ENCODE results near the gene RAD50.
A peak's percentile ranks its signal among the peaks of the same experiment; 100 is the strongest.
"Not testable (repeated sequence)": the region's sequence is repeated elsewhere in the genome, so short reads cannot be mapped to it uniquely, and the experiment has no call there.

RAD50 gene

GRCh38 chr5:132557478-132558172, 848 bp downstream of the RAD50 start:
- peak; percentile 55 for DNase-seq (ENCODE audit: low spot score)

DNA sequence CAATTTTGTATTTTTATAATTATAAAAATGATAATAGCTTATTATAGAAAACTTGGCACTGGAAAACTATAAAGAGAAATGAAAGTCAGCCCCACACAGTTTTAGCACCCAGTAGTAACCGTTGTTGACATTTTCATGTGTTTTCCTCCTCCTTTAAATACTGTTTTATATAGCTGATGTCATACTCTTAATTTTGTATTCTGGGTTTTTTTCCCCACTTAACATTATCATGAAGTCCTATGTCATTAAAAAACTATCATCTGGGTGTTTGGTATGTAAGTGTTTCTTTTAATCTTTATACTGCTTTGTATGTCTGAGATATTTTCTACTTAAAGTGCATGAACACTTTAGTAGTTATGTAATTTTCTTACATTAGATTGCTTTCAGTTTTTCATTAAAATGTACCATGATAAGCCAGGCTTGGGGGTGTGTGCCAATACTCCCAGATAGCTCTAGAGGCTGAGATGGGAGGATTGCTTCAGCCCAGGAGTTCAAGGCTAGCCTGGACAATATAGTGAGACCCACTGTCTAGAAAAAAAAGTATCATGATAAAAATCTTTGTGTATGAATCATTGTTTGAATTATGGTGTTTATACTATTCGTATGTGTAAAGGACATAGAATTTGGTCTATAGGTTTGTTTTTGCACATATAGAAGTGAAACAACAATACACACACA, 2.7 kb downstream of the RAD50 start:
- DNase-seq (ENCODE audit: low spot score) = no peak

DNA sequence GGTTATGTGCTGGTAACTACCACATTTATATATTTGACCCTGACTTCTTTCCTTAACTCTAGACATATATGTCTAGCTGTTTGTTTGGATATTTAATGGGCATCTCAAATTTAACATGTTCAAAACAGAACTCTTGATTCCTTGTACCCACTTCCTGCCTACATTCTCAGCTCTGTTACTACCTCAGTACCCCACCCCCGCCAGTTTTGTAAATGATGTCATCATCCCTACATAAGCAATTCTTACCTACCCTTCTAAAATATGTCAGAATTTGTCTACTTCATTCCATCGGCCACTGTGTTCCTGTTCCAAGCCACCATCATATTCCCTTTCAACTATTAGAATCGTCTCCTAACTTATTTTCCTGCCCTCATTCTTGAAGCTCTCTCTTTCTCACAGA, 4.8 kb downstream of the RAD50 start:
- DNase-seq (ENCODE audit: low spot score) = no peak

- DNase-seq (ENCODE audit: low spot score) = not testable (repeated sequence)
Observed at GRCh38 chr5:132564555-132564954, 7.8 kb downstream of the RAD50 start.

DNA sequence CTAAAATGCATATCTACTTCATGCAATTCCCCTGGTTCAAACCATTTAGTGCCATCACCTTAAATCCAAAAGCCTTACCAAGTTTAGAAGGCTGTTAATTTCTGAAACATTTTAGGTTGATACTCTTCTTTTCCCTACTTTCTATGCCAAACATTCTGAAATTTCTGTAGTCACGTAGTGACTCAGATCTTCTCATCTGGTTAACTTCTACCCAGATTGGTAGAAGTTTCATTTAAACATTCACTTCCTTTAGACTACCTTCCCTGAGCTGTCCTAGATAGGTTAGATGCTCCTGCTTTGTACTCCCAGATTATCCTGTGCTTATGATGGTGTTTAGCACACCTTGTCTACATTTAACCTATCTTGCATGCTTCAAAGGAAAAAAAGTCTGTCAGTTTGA, 9.9 kb downstream of the RAD50 start:
- no peak for DNase-seq (ENCODE audit: low spot score)

GRCh38 chr5:132576123-132576522, 19.3 kb downstream of the RAD50 start:
- no peak for DNase-seq (ENCODE audit: low spot score)

GRCh38 chr5:132584560-132584959, 27.8 kb downstream of the RAD50 start:
- not testable (repeated sequence) for DNase-seq (ENCODE audit: low spot score)

DNA sequence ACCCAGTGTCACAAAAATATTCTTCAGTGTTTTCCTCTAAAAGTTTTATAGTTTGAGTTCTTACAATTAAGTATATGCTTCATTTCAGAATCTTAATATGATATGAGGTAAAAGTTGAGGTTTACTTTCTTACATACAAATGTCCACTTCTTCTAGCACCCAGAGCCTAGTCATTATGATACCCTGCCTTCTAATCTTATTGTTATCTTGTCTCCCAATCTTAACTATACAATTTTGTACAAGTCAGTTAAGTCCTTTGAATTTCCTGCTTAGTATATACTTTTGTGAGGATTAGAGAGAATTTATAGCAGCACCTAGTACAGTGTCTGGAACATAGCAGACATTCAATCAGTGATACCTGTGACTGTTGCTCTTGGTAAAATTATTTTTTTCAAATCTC, 29.3 kb downstream of the RAD50 start:
- DNase-seq (ENCODE audit: low spot score) = no peak

DNA sequence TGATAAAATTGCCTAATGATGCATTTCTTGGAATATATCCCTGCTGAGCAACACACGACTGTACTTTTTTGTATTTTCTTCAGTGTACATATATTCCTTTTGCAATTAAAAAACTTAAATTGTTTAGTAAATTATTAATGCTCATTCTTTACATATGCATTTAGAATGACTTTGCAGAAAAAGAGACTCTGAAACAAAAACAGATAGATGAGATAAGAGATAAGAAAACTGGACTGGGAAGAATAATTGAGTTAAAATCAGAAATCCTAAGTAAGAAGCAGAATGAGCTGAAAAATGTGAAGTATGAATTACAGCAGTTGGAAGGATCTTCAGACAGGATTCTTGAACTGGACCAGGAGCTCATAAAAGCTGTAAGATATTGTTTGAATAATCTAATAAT, 32.7 kb downstream of the RAD50 start:
- no peak for DNase-seq (ENCODE audit: low spot score)

GRCh38 chr5:132591145-132591544, 34.4 kb downstream of the RAD50 start:
- no peak for DNase-seq (ENCODE audit: low spot score)

DNA sequence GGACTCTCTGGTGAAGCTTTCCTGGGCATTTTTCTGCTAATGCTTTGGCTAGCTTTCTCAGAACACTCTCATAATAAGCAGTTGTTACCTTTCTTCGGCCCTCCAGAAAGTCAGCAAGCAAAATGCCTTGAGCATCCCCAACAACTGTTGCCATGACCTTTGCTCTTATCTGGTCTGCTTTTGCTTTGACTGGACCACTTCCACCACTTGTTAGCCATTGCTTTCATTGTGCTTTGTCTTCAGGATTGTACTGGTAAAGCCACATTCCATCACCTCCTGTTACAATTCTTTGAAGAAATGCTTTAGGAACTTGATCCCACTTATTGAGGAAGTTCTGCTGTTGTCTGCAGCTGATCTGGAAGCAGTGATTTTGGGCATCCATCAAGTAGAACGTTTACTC, 35.7 kb downstream of the RAD50 start:
- DNase-seq (ENCODE audit: low spot score) = no peak

- no peak for DNase-seq (ENCODE audit: low spot score)
Observed at GRCh38 chr5:132594170-132594569, 37.4 kb downstream of the RAD50 start.

DNA sequence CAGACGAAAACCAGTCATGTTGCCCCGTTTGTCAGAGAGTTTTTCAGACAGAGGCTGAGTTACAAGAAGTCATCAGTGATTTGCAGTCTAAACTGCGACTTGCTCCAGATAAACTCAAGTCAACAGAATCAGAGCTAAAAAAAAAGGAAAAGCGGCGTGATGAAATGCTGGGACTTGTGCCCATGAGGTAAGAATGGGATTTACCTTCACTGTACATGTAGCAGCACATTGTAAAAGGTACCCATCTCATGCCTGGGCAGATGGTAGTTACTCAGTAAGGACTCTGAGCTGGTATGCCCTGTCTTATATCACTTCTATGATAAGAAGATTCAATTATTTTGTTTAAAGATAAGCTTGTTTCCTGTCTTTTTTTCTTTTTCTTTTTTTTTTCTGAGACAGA, 38.8 kb downstream of the RAD50 start:
- DNase-seq (ENCODE audit: low spot score) = no peak

DNA sequence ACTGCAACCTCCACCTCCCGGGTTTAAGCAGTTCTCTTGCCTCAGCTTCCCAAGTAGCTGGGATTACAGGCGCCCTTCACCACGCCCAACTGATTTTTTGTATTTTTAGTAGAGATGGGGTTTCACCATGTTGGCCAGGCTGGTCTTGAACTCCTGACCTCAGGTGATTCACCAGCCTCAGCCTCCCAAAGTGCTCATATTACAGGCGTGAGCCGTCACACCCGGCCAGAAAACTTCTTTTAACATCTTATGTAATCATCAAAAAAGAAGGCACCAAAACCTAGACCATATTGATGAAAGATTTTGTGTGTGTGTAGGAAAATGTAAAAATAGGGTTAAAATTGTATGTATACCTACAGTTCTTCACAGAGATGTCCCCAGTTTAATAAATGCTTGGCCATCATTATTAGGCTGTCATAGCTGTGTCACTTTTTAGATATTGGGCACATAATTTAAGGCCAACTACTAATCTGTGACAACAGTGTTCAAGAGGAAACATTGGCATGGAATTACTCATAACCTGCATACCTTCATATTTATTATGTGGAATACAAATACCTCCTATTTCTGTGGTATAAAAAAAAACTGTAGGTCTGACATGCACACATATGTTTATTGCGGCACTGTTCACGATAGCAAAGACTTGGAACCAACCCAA, 44.4 kb downstream of the RAD50 start:
- no peak for DNase-seq (ENCODE audit: low spot score)

- no peak for DNase-seq (ENCODE audit: low spot score)
Observed at GRCh38 chr5:132607095-132607494, 50.3 kb downstream of the RAD50 start.

DNA sequence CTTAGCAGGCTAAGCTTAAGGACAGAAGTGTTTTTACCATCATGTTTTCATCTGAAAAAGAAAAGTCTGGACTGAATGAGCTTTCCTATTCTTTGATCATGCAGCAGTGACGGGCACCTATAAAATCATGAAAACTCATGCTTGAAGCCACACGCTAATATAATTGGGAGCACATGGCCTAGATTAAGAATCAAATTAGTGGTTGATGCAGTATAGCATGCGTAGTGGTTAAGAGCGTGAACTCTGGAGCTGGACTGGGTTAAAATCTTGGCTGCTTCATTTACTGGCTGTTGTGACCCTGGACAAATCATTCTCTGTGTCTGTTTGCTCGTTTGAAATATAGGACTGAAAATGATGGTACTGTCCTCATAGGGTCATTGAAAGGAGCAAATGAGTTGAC, 51.3 kb downstream of the RAD50 start:
- DNase-seq (ENCODE audit: low spot score) = no peak

- no peak for DNase-seq (ENCODE audit: low spot score)
Observed at GRCh38 chr5:132611965-132612364, 55.2 kb downstream of the RAD50 start.

- no peak for DNase-seq (ENCODE audit: low spot score)
Observed at GRCh38 chr5:132612846-132613245, 56.1 kb downstream of the RAD50 start.

- DNase-seq (ENCODE audit: low spot score) = no peak
Observed at GRCh38 chr5:132621699-132622098, 64.9 kb downstream of the RAD50 start.

GRCh38 chr5:132622608-132623007, 65.8 kb downstream of the RAD50 start:
- no peak for DNase-seq (ENCODE audit: low spot score)

- DNase-seq (ENCODE audit: low spot score) = no peak
Observed at GRCh38 chr5:132627470-132627869, 70.7 kb downstream of the RAD50 start.

DNA sequence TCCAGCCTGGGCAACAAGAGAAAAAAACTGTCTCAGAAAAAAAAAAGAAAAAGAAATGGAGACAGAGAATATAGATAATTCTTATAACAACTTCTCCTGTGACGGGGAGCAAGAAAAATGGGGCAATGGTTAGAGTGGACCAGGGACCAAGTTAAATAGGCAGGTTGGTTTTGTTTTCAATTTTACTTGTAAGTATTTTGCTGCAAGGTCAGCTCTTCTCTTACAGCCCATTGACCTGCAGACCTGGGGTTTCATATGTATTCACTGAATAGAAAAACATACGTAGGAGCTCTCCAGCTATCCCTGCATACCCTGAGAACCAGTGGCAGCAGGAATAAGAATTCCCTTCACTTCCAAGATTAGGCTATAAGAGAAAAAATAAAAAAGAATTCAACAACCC, 72.0 kb downstream of the RAD50 start:
- no peak for DNase-seq (ENCODE audit: low spot score)

DNA sequence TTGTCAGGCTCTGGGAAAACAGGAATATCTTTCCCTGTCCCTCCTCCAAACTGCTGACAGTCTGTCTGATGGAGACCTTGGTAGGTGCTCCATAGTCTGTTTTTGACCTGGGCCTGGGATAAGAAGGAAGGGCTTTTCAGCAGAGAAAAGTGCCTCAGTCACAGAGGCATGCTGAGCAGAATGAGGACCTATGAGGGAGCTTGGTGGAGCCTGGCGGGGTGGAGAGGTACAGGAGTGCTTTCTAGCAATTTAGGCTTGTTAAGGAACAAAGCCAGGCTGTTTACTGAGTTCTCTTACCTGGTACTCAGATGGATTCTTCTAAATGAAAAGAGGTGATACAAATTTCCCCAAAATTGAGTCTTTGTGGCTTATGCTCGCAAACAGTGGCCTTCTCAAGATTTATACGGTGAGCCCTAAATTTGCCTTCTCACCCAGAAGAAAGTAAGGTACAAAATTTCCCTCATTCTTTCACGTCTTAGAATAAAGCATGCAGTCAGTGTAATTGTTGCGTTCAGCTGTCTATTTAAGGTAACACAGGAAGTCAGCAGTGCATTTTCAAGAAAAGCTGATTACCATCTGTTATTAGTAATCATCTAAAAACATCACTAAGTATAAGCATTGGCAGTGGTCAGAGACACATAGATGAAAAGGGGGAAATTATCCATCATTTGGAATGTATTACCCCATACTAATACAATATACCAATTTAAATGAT, 72.6 kb downstream of the RAD50 start:
- no peak for DNase-seq (ENCODE audit: low spot score)

Data from iPS-NIHi11 (cell line).